WTC11 (cell line): Measurements from ENCODE around the gene WDR81. TPM values are rescaled to one million over a fixed set of nuclear protein-coding genes. Genes with fewer than 3 reads are reported as not detected.
A peak's percentile ranks its signal among the peaks of the same experiment; 100 is the strongest.

Experiments used
- AR ChIP-seq: fragments of 250-450 bp; sonication (Bioruptor Pico); IDR thresholded peaks from 2 replicates; pipeline ENCODE4 v1.9.0; 2021; ENCODE audit warnings: mild to moderate bottlenecking
- ARID4B ChIP-seq: sonication (generic); formaldehyde crosslinking; IDR thresholded peaks from 2 replicates; pipeline ENCODE4 v1.8.0; 2023; ENCODE audit warnings: missing genetic modification reagents, mild to moderate bottlenecking, borderline replicate concordance
- EMX1 ChIP-seq: fragments of 250-450 bp; sonication (Bioruptor Pico); IDR thresholded peaks from 2 replicates; pipeline ENCODE4 v1.8.0; 2021; ENCODE audit warnings: mild to moderate bottlenecking
- ESRRA ChIP-seq: sonication (generic); formaldehyde crosslinking; IDR thresholded peaks from 2 replicates; pipeline ENCODE4 v1.8.1; 2022; ENCODE audit warnings: mild to moderate bottlenecking, missing genetic modification reagents, borderline replicate concordance
- FOXJ3 ChIP-seq: sonication (generic); formaldehyde crosslinking; IDR thresholded peaks from 2 replicates; pipeline ENCODE4 v1.9.0; 2021; ENCODE audit warnings: missing genetic modification reagents, mild to moderate bottlenecking, borderline replicate concordance
- FOXK1 ChIP-seq: sonication (generic); formaldehyde crosslinking; IDR thresholded peaks from 2 replicates; pipeline ENCODE4 v1.8.0; 2022; ENCODE audit warnings: mild to moderate bottlenecking, moderate library complexity, missing genetic modification reagents
- GABPB1 ChIP-seq: sonication (generic); formaldehyde crosslinking; IDR thresholded peaks from 2 replicates; pipeline ENCODE4 v1.8.1; 2023; ENCODE audit warnings: mild to moderate bottlenecking, missing genetic modification reagents
- GRHL2 ChIP-seq: fragments of 250-450 bp; sonication (Bioruptor Pico); IDR thresholded peaks from 2 replicates; pipeline ENCODE4 v1.8.0; 2022; ENCODE audit warnings: mild to moderate bottlenecking, moderate library complexity; ENCODE audit not compliant: insufficient replicate concordance, severe bottlenecking
- HMGA2 ChIP-seq: fragments of 250-450 bp; sonication (Bioruptor Pico); IDR thresholded peaks from 2 replicates; pipeline ENCODE4 v1.4.0; 2021; ENCODE audit warnings: mild to moderate bottlenecking, moderate library complexity
- IRF1 ChIP-seq: sonication (generic); formaldehyde crosslinking; IDR thresholded peaks from 2 replicates; pipeline ENCODE4 v1.8.0; 2023; ENCODE audit warnings: missing genetic modification reagents
- JUN ChIP-seq: sonication (generic); formaldehyde crosslinking; IDR thresholded peaks from 2 replicates; pipeline ENCODE4 v1.8.0; 2023; ENCODE audit warnings: mild to moderate bottlenecking, missing genetic modification reagents
- MYBL2 ChIP-seq: sonication (generic); formaldehyde crosslinking; IDR thresholded peaks from 2 replicates; pipeline ENCODE4 v1.8.1; 2023; ENCODE audit warnings: mild to moderate bottlenecking, moderate library complexity, missing genetic modification reagents
- NFE2L1 ChIP-seq: sonication (generic); formaldehyde crosslinking; IDR thresholded peaks from 2 replicates; pipeline ENCODE4 v1.8.1; 2023; ENCODE audit warnings: missing genetic modification reagents
- NR1H2 ChIP-seq: sonication (generic); formaldehyde crosslinking; IDR thresholded peaks from 2 replicates; pipeline ENCODE4 v1.9.0; 2021; ENCODE audit warnings: mild to moderate bottlenecking, moderate library complexity, missing genetic modification reagents
- NR3C1 ChIP-seq: sonication (generic); formaldehyde crosslinking; conservative IDR thresholded peaks from 2 replicates; pipeline ENCODE4 v1.8.1; 2023; ENCODE audit warnings: low read depth, mild to moderate bottlenecking, missing genetic modification reagents
- PRRX2 ChIP-seq: fragments of 250-450 bp; sonication (Bioruptor Pico); IDR thresholded peaks from 2 replicates; pipeline ENCODE4 v1.8.0; 2021; ENCODE audit warnings: mild to moderate bottlenecking
- TEAD4 ChIP-seq: sonication (generic); formaldehyde crosslinking; IDR thresholded peaks from 2 replicates; pipeline ENCODE4 v1.8.0; 2022; ENCODE audit warnings: mild to moderate bottlenecking, missing genetic modification reagents
- TP53 ChIP-seq: sonication (generic); formaldehyde crosslinking; IDR thresholded peaks from 2 replicates; pipeline ENCODE4 v1.8.1; 2023; ENCODE audit warnings: mild to moderate bottlenecking, missing genetic modification reagents
- ZNF121 ChIP-seq: sonication (generic); formaldehyde crosslinking; IDR thresholded peaks from 2 replicates; pipeline ENCODE4 v1.8.0; 2023; ENCODE audit warnings: missing genetic modification reagents
- ZNF317 ChIP-seq: sonication (generic); formaldehyde crosslinking; IDR thresholded peaks from 2 replicates; pipeline ENCODE4 v1.8.1; 2023; ENCODE audit warnings: low read depth, mild to moderate bottlenecking, moderate library complexity, missing genetic modification reagents, borderline replicate concordance
- ZNF423 ChIP-seq: fragments of 250-450 bp; sonication (Bioruptor Pico); IDR thresholded peaks from 2 replicates; pipeline ENCODE4 v2.1.2; 2022; ENCODE audit warnings: mild to moderate bottlenecking, moderate library complexity
- total RNA-seq: library from RNA; stranded (reverse); gene quantifications from 3 replicates; pipeline ENCODE4 v1.2.3, GENCODE V29; 2021
- TF ChIP-seq, protein P1 (sequence below): sonication (generic); formaldehyde crosslinking; IDR thresholded peaks from 2 replicates; pipeline ENCODE4 v1.8.1; 2022; ENCODE audit warnings: low read depth, mild to moderate bottlenecking, moderate library complexity, missing genetic modification reagents, borderline replicate concordance
- TF ChIP-seq, protein P2 (sequence below): sonication (generic); formaldehyde crosslinking; IDR thresholded peaks from 2 replicates; pipeline ENCODE4 v1.8.0; 2022; ENCODE audit warnings: mild to moderate bottlenecking, missing genetic modification reagents
- TF ChIP-seq, protein P3 (sequence below): sonication (generic); formaldehyde crosslinking; IDR thresholded peaks from 2 replicates; pipeline ENCODE4 v1.8.0; 2022; ENCODE audit warnings: mild to moderate bottlenecking, missing genetic modification reagents
- TF ChIP-seq, protein P4 (sequence below): fragments of 250-450 bp; sonication (Bioruptor Pico); conservative IDR thresholded peaks from 2 replicates; pipeline ENCODE4 v1.9.0; 2021; ENCODE audit warnings: mild to moderate bottlenecking

WDR81 gene
- total RNA-seq, 1 experiment from 2014 or later, result 16.4 TPM

DNA sequence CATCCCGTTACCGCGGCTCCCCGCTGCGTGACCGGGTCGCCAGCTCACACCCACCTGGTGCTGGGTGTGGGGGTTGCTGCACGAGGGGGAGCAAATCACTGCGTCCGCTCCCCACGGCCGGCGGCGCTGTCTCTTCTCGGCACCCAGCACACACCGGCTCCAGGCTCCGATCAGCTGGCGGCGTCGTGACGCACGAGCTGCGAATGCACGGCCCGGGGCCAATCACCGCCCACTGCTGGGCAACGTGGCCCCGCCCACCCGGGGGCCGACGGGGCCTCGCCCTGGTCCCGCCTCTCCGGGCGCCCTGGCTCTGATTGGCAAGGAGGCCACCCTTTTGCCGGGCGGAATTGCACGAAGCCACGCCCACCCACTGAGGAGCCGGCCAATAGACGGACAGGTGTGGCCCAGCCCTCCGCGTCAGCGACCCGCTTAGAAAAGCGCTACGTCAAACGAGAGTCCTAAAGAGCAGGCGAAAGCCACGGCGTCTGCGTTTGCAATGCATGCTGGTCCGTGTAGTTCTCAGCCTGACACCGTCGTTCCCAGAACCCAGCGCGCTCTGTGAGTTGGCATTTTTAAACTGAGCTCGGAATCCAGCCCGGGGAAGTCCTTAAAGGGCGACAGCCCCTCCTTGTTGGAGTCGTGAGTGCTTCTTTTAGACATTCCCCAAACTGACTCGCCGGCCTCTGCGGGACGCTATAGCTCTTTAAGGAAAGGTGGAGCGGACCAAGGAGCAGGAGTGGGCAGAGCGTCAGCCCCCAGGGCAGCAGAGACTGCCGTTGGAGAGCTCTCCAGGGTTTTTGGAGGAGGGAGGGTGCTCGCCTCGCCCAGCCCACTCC, 8.2 kb upstream of the WDR81 start (continued):
- TF ChIP-seq, protein P1, sequence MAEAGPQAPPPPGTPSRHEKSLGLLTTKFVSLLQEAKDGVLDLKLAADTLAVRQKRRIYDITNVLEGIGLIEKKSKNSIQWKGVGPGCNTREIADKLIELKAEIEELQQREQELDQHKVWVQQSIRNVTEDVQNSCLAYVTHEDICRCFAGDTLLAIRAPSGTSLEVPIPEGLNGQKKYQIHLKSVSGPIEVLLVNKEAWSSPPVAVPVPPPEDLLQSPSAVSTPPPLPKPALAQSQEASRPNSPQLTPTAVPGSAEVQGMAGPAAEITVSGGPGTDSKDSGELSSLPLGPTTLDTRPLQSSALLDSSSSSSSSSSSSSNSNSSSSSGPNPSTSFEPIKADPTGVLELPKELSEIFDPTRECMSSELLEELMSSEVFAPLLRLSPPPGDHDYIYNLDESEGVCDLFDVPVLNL (CRISPR knock-in tag), result no peak
- TF ChIP-seq, protein P2, sequence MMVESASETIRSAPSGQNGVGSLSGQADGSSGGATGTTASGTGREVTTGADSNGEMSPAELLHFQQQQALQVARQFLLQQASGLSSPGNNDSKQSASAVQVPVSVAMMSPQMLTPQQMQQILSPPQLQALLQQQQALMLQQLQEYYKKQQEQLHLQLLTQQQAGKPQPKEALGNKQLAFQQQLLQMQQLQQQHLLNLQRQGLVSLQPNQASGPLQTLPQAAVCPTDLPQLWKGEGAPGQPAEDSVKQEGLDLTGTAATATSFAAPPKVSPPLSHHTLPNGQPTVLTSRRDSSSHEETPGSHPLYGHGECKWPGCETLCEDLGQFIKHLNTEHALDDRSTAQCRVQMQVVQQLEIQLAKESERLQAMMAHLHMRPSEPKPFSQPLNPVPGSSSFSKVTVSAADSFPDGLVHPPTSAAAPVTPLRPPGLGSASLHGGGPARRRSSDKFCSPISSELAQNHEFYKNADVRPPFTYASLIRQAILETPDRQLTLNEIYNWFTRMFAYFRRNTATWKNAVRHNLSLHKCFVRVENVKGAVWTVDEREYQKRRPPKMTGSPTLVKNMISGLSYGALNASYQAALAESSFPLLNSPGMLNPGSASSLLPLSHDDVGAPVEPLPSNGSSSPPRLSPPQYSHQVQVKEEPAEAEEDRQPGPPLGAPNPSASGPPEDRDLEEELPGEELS, result 0 out of 2 replicates have a peak, but pooled peaks have one; percentile 28
- TF ChIP-seq IRF1 (0 out of 2 replicates have a peak, but pooled peaks have one; percentile 28), ARID4B (CRISPR knock-in tag) (peak; percentile 95; the same call in 1 of the 2 replicates), GRHL2 (CRISPR knock-in tag) (no peak), NFE2L1 (CRISPR knock-in tag) (peak; percentile 96), MYBL2 (CRISPR knock-in tag) (peak; percentile 66; the same call in 1 of the 2 replicates), AR (CRISPR knock-in tag) (no peak), ZNF121 (no peak), GABPB1 (CRISPR knock-in tag) (no peak), TP53 (CRISPR knock-in tag) (no peak), FOXJ3 (CRISPR knock-in tag) (no peak), FOXK1 (peak; percentile 91), ESRRA (CRISPR knock-in tag) (no peak), NR3C1 (no peak), NR1H2 (CRISPR knock-in tag) (no peak), TEAD4 (CRISPR knock-in tag) (no peak), PRRX2 (no peak), JUN (no peak), HMGA2 (no peak), EMX1 (no peak), ZNF317 (CRISPR knock-in tag) (no peak), ZNF423 (CRISPR knock-in tag) (no peak)
- TF ChIP-seq, protein P3, sequence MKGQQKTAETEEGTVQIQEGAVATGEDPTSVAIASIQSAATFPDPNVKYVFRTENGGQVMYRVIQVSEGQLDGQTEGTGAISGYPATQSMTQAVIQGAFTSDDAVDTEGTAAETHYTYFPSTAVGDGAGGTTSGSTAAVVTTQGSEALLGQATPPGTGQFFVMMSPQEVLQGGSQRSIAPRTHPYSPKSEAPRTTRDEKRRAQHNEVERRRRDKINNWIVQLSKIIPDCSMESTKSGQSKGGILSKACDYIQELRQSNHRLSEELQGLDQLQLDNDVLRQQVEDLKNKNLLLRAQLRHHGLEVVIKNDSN (CRISPR knock-in tag), result peak; percentile 84
- TF ChIP-seq, protein P4, sequence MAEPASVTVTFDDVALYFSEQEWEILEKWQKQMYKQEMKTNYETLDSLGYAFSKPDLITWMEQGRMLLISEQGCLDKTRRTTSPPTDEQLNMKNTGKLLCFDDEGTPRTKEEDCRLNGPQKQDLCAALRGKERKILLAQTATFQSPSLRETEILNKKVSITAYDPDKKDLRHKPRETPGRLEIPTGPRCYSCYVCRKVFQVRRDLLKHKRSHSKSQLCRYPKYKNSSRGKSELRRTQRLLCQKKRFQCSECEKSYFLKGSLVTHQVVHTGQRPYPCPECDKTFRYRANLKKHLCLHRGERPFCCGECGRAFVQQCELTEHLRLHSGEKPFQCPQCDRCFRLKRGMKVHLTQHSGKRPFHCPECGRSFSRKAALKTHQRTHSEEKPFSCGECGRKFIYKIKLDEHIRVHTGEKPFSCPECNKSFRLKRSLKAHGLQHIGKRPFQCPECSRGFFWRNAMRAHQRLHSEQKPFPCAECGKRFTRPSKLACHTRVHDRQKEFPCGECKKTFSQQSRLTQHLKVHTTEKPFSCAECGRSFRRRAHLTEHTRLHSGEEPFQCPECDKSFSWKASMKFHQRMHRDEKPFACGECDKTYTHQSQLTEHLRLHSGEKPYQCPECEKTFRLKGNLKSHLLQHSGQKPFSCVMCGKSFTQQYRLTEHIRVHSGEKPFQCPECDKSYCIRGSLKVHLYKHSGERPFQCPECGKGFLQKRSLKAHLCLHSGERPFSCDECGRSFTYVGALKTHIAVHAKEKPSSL, result no peak
